Activated B cell treated with CpG ODN at 0.5 μM for 24 hours (primary cell): ENCODE measurements around the gene UBTFL1. TPM values are rescaled to one million over a fixed set of nuclear protein-coding genes. Genes with fewer than 3 reads are reported as not detected.

Source experiments
- ATAC-seq: fragments of 200-7000 bp; cut with Tn5 transposase; one replicate; pipeline ENCODE4 v1.10.0; 2021; ENCODE audit warnings: low read depth, mild to moderate bottlenecking, moderate library complexity
- CTCF ChIA-PET: fragments of 350-600 bp; sonication (Branson Sonifier 250); formaldehyde crosslinking; loops from one replicate; lab custom pipeline; 2021; ENCODE audit warnings: antibody characterized with exemption; lab: Charles Lee
- POLR2A ChIA-PET: fragments of 350-600 bp; sonication (Branson Sonifier 250); formaldehyde crosslinking; loops from one replicate; lab custom pipeline; 2021; ENCODE audit warnings: antibody characterized with exemption; lab: Charles Lee
- DNase-seq: peaks from one replicate; pipeline ENCODE4 v3.0.0; 2022
- H3K27ac Mint-ChIP-seq: one replicate; pipeline ENCODE4 v1.8.0; 2020; ENCODE audit warnings: mixed read lengths
- H3K27me3 Mint-ChIP-seq: one replicate; pipeline ENCODE4 v1.8.0; 2021; ENCODE audit warnings: mixed read lengths
- H3K36me3 Mint-ChIP-seq: one replicate; pipeline ENCODE4 v1.8.0; 2021; ENCODE audit warnings: low read depth, mixed read lengths
- H3K4me1 Mint-ChIP-seq: one replicate; pipeline ENCODE4 v1.8.0; 2021; ENCODE audit warnings: mixed read lengths
- H3K4me3 Mint-ChIP-seq: one replicate; pipeline ENCODE4 v1.8.0; 2020; ENCODE audit warnings: mild to moderate bottlenecking, mixed read lengths
- H3K9me3 Mint-ChIP-seq: one replicate; pipeline ENCODE4 v1.8.0; 2020; ENCODE audit warnings: mixed read lengths
- CTCF ChIP-seq: fragments of 200-600 bp; IDR thresholded peaks from one replicate; pipeline ENCODE4 v1.8.0; 2022; ENCODE audit warnings: antibody characterized with exemption, mild to moderate bottlenecking
- intact Hi-C: fragments of 100-400 bp; cut with micrococcal nuclease; formaldehyde crosslinking; loops from one replicate; pipeline ENCODE4 v1.15.1; 2024
- total RNA-seq: library from RNA; stranded (reverse); gene quantifications from 2 replicates; pipeline ENCODE4 v1.2.3, GENCODE V29; 2022

The UBTFL1 gene
- total RNA-seq, 1 donor from 2014 or later: not detected

- intact Hi-C loops: no loop called here
Measured at GRCh38 chr11:90134478-90135003, 48.8 kb downstream of the UBTFL1 start, which contains the start of gene NAALAD2. TSS of gene NAALAD2 (plus strand) at chr11:90134663. CDS start at chr11:90134759, 96 bp downstream.

GRCh38 chr11:90135016-90135415, 49.3 kb downstream of the UBTFL1 start:
- no peak for TF ChIP-seq CTCF
- H3K4me3 Mint-ChIP-seq: peak overlapping the region; percentile 13
- ChIA-PET CTCF (no interaction called here), POLR2A (no interaction called here)
- DNase-seq: no peak
- ATAC-seq: no peak
- H3K4me1 Mint-ChIP-seq: peaks cover 15% of the 10 kb centered on the region
- H3K27me3 Mint-ChIP-seq: peaks cover 27% of the 10 kb centered on the region
- intact Hi-C loops: no loop called here
- H3K9me3 Mint-ChIP-seq: no peaks in the 10 kb centered on the region
- no peak overlapping the region for H3K27ac Mint-ChIP-seq
- H3K36me3 Mint-ChIP-seq: no peaks in the 10 kb centered on the region

More at GRCh38 chr11:90134478-90135003, 48.8 kb downstream of the UBTFL1 start, which contains the start of gene NAALAD2:
- no peak for TF ChIP-seq CTCF
- Mint-ChIP-seq H3K4me3 (peak within 1 kb of the TSS; percentile 13), H3K4me1 (peaks cover 15% of the 10 kb centered on the region), H3K36me3 (no peaks in the 10 kb centered on the region), H3K27me3 (peaks cover 27% of the 10 kb centered on the region), H3K27ac (no peak within 1 kb of the TSS), H3K9me3 (no peaks in the 10 kb centered on the region)
- ChIA-PET CTCF (no interaction called here), POLR2A (no interaction called here)
- DNase-seq: no peak
- ATAC-seq: no peak

Other genes with a start within 250 kb of the UBTFL1 start
- gene TRIM64B, start 207.5 kb upstream of the UBTFL1 start, total RNA-seq: not detected in 2 replicates
- gene TRIM49D1, start 163.7 kb upstream of the UBTFL1 start, total RNA-seq: not detected in 2 replicates
- not detected in 2 replicates for gene TRIM49D2, start 161.9 kb upstream of the UBTFL1 start, total RNA-seq
- gene TRIM64, start 119.9 kb upstream of the UBTFL1 start, total RNA-seq: not detected in 2 replicates
- gene TRIM49C, start 54.8 kb upstream of the UBTFL1 start, total RNA-seq: not detected in 2 replicates
- gene NAALAD2, start 48.7 kb downstream of the UBTFL1 start, total RNA-seq: not detected in 2 replicates
- gene CHORDC1, start 137.1 kb downstream of the UBTFL1 start, total RNA-seq: 61.2 and 63.4 TPM in 2 replicates